Suprapubic skin (tissue), 3 donors: ENCODE data around the gene CHD2.

Experiments used
- POLR2A ChIP-seq, 2 donors: fragments of 450-650 bp; IDR thresholded peaks; one replicate each; pipeline ENCODE4 v1.6.1; 2017; ENCODE audit warnings: antibody characterized with exemption in 2 of 2, mild to moderate bottlenecking in 2 of 2, moderate library complexity in 2 of 2
- TF ChIP-seq, protein P1 (sequence below), 2 donors: fragments of 200-600 bp in 1 of 2; fragments of 450-650 bp in 1 of 2; sonication (generic) in 1 of 2; IDR thresholded peaks; one replicate each; pipeline ENCODE4 v1.5.1; 2016 to 2019; ENCODE audit warnings: antibody characterized with exemption in 2 of 2, mild to moderate bottlenecking in 1 of 2, moderate library complexity in 1 of 2

DNA sequence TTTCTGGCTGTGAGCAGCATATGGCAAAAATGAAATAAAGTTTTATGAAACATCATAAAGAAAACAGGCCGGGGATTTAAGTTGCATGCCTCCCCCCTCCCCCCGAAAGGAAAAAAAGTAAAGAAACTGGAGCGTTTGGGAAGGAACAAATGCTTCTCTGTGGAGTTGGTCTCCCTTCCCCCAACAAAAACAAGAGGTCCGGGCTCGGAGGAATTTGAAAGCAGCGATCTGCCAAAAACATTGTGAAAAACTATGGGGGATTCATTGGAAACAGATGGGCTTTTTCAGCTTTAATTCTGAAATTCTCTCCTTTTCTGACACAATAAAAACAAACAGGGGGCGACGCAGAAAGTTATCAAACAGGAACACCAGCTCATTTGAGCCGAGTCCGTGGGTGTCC, 171.9 kb downstream of the CHD2 start:
- peak in 1 of 2 donors; percentile 31 for TF ChIP-seq POLR2A (IDR thresholded peaks at IDR 0.05)
- TF ChIP-seq, protein P1, sequence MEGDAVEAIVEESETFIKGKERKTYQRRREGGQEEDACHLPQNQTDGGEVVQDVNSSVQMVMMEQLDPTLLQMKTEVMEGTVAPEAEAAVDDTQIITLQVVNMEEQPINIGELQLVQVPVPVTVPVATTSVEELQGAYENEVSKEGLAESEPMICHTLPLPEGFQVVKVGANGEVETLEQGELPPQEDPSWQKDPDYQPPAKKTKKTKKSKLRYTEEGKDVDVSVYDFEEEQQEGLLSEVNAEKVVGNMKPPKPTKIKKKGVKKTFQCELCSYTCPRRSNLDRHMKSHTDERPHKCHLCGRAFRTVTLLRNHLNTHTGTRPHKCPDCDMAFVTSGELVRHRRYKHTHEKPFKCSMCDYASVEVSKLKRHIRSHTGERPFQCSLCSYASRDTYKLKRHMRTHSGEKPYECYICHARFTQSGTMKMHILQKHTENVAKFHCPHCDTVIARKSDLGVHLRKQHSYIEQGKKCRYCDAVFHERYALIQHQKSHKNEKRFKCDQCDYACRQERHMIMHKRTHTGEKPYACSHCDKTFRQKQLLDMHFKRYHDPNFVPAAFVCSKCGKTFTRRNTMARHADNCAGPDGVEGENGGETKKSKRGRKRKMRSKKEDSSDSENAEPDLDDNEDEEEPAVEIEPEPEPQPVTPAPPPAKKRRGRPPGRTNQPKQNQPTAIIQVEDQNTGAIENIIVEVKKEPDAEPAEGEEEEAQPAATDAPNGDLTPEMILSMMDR (IDR thresholded peaks at IDR 0.05): no peak
